Activated CD4-positive, alpha-beta T cell treated with anti-CD3 and anti-CD28 coated beads, Interleukin-10, Interleukin-2, amounts not matched to agents 100 ng/mL and 50 ng/mL, durations not matched to agents 16 hours and 8 hours (primary cell): ENCODE measurements around the gene GRIP2.

Experiments
- DNase-seq: peaks from one replicate; pipeline ENCODE4 v3.0.0-alpha.2; 2020

The GRIP2 gene

DNA sequence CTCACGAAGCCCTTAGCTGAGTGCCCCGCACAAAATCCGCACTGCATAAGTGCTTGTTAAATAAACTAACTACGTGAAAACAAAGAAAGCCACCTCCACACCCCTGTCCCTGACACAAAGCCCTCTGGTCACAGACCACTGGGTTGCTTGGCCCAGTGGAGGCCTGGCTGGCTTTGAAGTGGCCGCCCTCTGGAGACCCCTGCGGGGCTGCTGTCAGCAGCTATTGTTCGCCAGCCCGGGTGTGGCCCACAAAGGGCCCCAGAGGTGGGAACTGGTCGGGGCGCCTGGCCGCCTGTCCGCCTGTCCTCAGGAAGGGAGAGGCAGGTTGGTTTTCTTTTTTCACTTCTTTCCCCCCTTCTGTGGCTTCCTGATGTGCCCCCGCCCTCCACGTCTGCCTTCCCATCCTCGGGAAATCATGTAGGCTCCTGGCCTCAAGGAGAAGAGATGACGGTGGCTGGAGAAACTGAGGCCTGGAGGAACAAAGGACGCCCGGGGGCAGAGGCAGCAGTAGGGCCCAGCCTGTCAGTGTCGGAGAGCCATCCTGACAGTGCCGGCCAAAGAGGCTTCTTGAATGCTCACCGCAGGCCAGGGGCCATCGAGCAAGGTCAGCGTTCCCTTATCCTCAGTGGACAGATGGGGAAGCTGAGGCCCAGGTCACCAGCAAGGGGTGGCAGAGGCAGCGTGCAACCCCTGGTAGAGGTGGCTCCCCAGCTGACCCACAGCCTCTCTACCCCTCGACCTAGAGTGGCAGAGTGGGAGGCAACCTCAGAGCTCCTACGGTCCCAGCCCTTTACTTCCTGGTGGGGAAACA lies 76.6 kb downstream of the GRIP2 start:
- DNase-seq, result no peak

DNA sequence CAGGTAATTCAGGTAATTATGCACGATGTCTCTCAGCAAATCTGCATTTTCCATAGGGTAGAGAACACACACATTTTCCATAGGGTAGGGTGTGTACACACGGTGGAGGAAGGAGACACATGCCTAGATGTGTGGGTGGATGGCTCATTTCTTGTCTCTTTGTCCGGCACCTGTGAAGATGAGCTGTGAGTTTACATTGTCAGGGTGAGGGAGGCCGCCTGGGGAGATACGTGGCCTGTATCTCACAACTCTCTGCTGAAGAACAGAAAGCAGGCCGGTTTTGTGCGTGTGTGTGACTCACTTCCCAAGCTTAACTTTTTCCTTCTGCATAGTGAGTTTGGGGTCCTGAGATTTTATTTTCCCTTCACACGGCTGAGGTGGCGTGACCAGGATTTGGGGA lies 77.4 kb downstream of the GRIP2 start:
- peak; percentile 27 for DNase-seq

DNA sequence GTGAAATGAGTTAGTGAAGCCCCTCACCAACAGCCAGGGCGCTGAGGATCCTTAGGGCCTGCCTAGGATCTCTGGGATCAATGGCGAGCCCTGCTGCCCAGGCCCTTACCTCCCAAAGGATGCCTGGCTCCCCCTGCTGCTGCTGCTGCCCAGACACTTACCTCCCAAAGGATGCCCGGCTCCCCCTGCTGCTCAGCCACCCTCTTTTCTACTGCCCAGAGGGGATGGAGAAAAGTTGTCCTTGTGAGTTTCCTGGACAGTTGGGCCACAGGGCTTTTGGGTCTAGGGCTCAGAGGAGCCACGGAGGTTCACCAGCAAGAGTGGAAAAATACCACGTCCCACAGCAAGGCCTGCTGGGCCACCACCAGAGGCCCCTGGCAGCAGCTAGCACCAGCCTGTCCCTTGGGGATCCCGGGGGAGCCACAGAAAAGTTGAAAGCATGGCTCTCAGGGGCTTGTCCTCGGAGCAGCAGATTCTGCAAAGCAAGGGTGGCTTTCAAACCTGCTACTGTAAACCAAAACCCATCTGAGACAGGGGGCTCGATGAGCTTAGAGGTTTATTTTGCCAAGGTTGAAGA lies 78.3 kb downstream of the GRIP2 start:
- peak; percentile 20 for DNase-seq

DNA sequence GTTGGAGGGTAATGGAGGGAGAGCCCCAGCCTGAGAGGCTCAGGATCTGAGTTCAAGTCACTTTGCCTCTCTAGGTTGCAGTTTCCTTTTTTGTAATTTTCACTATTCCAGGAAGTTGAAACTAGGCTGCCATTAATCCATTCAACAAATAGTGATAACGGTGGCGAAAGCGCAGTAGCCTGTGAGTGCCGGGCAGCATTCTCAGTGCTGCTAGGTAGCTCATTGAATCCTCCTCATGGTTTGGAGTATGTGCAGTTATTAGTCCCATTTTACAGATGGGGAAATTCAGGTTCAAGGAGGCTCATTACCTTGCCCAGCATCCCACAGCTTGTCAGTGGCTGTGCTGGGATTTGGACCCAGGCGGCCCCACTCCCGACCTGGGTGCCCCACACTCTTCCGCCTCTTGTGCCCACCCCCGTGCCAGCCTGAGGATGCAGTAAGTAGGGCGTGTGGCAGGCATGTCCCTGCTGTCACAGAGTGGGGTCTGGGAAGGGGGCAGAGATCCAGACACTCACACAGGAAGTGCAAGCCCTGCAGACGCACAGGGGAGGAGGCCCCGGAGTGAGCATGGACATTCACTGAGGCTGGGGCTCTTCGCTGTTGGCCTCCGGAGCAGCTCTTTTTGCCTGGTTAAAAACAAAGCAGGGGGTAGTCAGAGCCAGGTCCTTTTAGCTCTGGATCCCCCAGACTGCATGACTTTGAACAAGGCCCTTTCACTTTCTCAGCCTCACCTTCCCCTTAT lies 79.0 kb downstream of the GRIP2 start:
- no peak for DNase-seq

DNA sequence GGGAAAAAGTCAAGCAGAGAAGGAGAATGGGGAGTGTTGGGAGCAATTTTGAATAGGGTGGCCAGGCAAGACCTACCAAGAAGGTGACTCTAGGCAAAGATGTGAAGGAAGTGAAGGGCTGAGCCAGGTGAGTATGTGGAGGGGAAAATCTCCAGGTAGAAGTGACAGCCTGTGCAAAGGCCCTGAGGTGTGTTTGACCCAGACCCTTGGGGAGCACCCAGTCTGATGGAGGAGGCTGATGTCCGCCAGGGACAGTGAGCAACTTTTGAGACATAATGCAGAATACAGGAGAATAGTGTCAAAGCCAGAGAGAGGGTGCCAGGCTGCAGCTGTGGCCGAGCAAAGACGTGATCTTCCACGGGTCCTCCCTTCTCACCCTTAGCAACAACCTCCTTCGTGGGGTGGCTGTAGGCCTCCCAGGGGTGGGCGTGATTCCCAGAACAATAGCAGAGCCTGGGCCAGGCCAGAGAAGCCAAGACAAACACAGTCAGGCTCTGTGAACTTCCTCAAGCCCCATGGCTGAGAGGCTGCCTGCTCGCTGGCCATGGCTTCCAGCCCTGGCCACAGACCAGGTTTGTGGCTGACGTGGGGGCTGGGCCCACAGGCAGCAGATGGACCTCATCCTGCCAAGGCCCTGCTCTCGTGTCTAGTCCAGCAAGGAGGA lies 79.7 kb downstream of the GRIP2 start:
- no peak for DNase-seq

DNA sequence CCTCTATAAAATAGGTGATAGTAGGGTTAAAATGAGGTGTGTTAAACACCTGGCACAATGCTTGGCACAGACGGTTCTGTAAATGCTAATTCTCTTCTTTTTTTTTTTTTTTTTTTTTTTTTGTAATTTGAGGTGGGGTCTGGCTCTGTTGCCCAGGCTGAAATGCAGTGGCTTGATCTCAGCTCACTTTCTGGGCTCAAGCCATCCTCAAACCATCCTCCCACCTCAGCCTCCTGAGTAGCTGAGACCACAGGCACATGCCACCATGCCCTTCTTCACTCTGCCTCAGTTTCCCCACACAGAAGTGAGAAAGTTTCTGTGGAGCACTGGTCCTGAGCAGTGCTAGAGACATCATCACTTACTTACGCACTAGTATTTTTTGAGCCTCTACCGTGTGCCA lies 80.4 kb downstream of the GRIP2 start:
- no peak for DNase-seq

DNA sequence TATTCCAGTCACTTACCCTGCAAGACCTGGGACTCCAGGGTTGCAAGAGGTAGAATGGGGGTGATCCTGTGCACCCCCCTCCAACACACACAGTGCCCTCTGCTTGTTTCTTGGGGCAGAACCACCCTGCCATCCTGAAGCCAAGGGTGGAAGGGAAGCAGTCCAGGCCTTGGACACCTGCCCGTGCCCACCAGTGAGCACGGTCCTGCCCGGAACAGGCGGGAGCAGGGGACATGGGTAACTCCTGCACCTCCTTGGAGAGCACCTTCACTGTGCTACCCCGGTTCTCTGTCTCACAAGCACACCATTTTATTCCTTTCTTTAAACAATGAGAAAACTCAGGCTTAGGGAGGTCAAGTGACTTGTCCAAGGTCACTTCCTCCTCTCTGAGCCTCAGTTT lies 80.8 kb downstream of the GRIP2 start:
- no peak for DNase-seq

DNA sequence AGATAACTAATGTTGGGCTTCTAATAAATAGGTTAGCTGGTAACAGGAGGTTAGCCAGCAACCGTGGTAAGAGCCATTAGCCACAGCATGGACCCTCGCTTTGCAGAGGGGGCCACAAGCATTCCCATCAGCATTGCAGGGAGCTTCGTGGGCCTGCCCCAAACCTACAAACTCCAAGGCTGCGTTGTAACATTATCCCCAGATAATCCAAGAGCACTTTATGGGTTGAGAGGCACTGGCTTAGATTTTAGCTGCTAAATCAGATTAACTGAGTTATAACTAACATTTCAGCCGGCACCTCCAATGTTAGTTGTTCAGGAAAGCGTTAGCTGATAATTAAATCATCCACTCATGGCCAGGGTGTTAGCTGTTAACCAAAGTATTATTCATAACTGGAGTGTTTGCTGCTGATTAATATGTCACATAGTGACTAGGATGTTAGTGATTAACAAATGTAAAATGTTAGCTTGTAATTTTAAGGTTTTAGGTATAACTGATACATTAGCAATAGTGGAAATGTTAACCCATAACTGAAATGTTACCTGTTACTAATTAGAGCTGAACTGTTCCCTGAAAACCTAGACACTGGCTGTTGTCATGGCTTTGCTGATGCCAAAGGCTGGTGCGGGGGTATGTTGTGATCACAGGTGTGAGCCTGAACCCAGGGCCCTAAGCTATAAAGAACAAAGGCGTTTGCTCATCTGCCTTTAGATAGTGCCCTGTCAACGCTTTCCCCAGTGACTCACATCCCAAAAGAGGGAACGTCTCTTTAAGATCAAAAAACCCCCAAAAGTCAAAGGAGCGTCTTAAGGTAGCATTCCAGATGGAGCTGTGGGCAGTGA lies 81.5 kb downstream of the GRIP2 start:
- peak; percentile 43 for DNase-seq

DNA sequence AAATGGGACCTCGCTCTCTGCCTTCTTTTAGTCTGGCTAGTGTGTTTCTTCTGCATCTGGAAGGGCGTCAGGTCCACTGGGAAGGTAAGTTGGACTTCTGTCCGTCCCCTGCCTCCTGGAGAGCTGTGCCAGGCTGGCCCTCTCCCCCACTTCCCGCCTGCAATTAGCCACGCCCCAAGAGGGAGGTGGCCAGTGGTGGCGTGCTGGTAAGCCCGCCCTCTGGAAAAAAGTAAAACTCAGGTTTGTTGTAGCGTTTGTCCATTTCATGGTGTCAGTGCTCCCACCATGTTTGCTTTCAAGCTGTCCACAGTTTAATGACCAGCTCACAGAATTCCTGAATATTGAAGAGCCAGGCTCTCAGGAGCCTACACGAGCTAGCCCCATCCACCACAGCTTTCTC lies 82.1 kb downstream of the GRIP2 start:
- no peak for DNase-seq

DNA sequence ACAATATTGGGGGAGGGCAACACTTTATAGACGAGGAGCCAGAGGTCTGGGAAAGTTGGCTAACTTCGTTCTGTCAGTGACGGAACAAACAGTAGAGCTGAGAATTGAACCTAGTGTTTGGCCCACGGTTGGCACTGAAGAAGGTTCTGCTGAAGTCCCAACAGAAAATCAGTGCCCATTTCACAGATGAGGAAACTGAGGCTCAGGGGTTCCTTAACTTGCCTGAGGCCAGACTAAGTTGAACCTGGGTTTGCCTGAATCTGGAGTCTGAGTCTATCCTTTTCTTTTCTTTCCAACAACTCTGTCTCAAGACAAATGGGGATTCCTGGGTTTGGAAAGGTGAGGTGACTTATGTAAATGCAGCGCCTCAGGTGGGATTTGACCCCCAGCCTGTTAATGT lies 82.7 kb downstream of the GRIP2 start:
- DNase-seq, result no peak

DNA sequence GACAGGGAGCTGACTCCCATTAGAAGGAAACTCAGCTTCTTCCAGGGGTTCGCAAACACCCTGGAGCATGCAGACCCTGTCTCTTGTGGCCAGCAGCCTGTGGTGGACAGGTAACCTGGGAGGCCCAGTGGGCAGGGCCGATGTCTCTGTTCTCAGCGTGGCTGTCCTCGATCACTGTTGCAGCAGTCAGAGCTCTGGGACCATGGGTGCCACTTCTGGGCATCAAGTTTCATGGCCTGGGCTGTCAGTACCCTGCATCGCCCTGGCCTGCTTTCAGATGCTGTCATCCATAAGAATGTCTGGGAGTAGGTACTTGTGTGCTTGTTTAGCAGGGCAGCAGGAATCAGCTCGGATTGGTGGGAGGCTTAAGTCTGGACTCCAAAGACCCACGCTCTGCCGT lies 83.3 kb downstream of the GRIP2 start:
- DNase-seq, result no peak

DNA sequence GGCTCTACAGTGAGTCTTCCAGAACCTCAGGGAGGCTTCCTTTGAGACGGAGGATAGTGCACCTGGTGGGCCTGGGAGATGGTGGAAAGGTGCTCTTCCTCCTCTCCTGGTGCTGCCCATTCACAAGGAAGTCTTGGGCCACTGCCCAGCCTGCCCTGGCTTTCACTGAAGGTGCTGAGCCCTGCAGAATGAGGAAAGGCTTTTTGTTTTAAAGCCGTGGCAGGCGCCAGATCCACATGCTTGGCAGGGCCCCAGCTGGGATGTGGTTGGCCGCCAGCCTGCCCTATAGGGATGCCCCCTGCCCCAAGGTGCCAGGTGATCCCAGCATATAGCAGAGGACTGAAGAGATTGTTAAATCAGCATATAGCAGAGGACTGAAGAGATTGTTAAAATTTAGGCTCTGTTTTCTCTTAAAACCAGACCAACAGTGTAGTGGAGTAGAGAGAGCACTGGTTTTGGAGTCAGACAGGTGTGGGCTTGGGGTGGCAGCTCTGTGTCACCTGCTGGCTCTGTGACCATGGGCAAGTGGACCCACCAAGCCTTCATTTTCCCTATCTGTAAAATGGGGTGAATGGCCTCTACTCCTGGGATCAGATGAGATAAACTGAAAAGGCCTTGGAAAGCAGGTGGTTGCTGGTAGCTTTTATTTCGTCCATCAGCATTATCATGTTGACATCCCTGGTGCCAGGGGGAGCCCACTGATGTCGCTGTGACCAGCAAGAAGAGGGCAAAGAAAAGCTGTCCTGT lies 84.4 kb downstream of the GRIP2 start:
- no peak for DNase-seq

DNA sequence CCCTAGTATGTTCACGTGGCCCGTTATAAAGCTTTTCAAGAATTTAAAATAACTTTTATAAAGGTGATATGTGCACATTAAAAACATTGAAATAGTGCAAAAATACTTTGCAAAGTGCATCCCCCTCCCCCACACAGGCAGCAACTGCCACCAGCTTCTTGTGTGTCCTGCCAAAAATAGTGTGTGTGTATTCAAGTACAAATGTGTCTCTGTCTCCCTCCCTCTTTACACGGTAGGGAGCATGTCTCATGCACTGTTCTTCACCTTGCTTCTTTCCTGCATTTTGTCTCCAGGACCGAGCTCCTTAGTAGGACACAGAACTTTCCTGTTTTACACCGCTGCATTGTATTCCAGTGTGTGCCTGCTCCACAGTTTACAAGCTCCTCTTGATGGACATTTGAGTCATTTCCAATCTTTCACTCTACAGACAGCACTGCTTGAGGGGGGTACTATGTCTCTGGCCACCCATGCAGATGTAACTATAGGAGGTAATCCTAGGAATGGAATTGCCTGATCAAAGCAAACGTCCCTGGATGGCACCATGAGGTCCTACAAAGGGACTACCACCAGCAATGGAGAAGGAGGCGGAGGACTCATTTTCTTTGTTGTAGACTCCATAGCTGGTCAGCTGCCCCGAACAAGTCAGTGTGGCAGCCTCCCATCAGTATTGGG lies 85.4 kb downstream of the GRIP2 start:
- no peak for DNase-seq

DNA sequence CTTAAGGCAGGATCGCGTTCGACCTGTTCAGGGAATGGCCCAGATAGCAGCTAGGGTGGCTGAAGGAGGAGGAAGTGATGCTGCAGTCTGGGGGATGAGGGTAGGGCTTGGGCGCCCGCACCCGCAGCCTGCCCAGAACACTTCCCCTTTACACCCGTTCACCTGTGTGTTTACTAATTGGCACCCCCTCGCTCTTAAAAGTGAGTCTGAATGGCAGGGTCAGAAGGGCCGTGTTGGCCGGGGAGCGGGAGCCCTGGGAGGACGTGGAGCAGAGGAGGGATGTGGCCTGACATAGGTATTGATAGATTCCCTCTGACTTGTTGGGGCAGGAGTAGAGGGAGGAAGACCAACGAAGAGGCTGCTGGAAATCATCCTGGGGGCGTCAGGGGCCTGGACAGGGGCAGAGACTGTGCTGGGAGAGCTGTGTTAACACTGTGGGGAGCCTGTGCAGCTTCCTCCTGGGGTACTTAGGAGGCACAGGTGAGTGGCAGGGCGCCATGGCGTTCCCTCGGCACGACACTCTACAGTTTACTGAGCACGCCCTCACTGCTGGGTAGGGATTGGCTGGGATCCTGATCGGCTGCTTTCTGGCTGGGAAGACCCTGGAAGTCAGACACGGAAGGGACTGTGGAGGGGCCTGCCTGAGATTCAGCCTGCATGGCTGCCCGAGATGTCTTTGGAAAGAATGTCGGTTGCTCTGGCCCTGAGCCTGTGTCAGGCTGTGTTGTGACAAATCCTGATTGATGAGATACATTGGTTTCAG lies 86.1 kb downstream of the GRIP2 start:
- DNase-seq, result no peak

DNA sequence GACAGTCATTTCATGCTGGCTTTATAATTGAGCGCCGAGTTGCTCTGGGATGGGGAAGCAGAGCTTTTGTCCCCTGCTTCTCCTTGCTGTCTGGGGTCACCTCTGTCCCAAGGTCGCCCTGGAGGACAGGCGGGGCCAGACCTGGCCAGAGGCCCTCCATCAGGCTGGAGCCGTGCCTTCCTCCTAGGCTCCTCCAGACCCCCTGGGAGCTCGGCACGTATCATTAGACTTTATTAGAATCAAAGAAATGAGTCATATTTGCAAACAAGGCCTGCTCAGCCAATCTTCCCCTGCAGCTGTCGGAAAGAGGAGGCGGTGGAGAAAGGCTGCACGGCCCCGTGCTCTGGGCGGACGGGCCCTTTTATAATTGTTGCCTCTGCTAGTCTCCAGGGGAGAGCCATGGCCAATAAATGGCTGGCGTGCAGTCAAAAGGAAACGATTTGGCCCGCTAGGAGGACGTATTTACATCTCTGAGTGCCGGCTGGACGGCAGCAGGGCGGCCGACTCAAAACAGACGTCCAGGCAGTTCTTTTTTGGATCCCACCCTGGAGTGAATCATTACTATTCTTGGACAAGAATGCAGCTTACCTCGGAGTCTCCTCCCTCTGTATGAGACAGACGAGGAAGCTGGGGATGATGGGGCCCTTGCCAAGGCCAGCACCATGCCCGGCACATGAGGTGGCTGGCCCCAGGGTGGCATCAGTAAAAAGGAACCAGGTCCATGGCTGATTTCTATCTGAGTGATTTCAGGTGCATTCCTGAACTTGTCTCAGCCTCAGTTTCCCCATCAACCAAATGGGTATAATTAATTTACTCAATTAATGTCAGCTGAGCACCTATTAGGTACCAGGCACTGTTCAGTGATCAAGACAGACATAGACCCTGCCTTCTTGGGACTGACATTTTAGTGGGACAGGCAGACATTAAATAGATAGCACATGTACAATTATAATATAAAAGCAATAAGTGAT lies 87.1 kb downstream of the GRIP2 start:
- no peak for DNase-seq

DNA sequence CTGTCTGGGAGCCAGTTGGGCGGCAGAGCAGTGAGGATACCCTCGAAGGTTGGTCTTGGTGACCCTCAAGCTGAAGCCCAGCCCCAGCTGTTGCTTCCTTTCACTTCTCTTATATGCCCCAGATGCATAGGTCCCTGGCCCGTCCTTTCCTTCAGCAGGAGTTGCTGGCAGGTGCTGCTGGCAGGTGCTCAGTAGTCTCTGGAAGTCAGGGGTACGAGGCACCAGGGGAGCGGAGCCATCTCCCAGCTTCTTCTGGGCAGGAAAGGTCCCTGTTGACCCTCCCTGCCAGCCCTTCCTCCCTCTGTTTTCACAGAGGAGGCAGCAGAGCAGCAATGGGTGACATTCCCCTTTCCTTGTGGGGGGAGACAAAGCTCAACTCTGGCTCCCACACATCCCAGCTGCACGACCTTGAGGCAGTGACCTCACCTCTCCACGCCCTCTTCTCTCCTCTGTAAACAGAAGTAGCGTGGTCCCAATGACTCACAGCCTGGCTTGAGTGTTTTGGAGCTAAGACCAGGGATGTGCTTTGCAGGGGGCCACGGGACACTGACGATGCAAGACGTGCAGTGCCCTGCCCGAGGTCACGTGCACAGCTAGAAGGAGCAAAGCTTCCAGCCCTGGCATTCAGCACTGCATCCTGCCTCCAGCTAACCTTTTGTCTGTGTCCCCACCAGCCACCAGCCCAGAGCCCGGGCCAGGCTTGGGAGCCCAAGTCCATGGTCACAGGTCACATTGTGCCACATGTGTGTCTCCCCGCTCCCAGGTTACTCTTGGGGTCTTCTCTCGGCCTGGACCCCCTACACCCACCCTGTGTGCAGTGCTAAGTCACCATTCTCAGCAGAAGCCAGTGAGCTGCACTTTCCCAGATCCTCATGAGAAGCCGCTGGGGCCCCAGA lies 88.0 kb downstream of the GRIP2 start:
- DNase-seq, result no peak

DNA sequence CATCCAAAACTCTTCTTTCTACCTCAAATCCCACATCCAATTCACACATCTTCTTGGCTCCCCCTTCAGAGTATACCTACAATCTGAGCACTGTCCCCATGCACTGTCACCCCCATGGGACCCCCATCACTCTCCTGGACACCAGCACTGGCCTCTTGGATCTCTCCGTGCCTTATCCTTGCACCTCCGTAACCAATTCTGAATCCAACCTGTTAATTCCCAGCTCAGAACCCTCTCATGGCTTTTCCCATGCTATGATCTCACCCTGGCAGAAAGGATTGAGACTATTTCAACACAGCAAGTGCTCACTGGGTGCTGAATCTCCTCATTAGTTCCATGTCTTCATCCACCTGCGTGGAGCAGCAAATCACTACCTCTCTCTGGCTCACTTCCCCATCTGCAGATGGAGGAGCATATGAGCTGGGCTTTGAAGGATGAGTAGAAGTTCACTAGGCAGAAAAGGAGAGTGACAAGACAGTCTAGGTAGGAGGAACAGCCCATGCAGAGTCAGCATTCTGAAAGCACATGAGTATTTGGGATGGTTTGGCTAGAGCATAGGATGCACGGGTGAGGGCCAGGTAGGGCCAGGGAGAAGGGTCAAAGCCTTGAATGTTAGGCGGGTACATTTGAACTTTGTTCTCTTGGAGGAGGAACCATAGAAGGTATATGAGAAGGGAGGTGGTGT lies 89.1 kb downstream of the GRIP2 start:
- DNase-seq, result no peak

DNA sequence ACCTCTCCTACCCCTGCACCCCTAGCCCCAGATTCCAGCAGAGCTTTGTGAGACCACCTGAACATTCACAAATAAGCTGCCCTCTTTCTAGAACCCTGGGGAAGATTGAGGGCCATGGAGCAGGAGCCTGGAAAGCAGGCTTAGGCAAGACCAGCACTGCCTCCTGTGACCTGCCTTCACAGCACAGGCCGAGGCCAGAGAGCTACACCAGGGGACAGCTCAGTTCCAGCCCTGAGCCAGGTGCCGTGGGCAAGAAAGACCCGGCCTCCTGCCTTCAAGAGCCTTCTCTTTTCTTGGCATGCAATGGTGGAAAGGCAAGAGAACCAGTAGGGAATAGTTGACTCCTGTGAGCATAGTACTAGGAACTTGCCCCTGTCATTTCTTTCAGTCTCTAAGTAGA lies 89.6 kb downstream of the GRIP2 start:
- no peak for DNase-seq
